NB4 (cell line): ENCODE results near the gene TANC2.
A peak's percentile ranks its signal among the peaks of the same experiment; 100 is the strongest.

ENCODE experiments used
- DNase-seq: peaks from one replicate; pipeline ENCODE4 v3.0.0; 2010; ENCODE audit warnings: low read depth
- H3K4me3 ChIP-seq: one replicate; pipeline ENCODE4 v1.5.1; 2011; ENCODE audit warnings: mild to moderate bottlenecking, low read depth, low read length, moderate library complexity
- CTCF ChIP-seq: IDR thresholded peaks from one replicate; pipeline ENCODE4 v1.5.1; 2012; ENCODE audit warnings: low read depth, low read length
- MAX ChIP-seq: IDR thresholded peaks from 2 replicates; pipeline ENCODE4 v1.6.1; 2011; ENCODE audit warnings: low read depth, low read length
- MYC ChIP-seq: IDR thresholded peaks from 2 replicates; pipeline ENCODE4 v1.6.1; 2011; ENCODE audit warnings: low read depth, low read length
- POLR2A ChIP-seq: IDR thresholded peaks from 2 replicates; pipeline ENCODE4 v1.6.1; 2011; ENCODE audit warnings: mild to moderate bottlenecking; ENCODE audit not compliant: insufficient read length; ENCODE audit errors: extremely low read depth

The TANC2 gene

GRCh38 chr17:62925267-62925836, 40.7 kb upstream of the TANC2 start:
- DNase-seq: no peak
- TF ChIP-seq MAX (no peak), POLR2A (no peak), MYC (no peak), CTCF (no peak)
- H3K4me3 ChIP-seq: no peak overlapping the region

GRCh38 chr17:62927083-62927482, 39.0 kb upstream of the TANC2 start:
- no peak for DNase-seq
- TF ChIP-seq MYC (no peak), CTCF (no peak), MAX (no peak), POLR2A (no peak)
- H3K4me3 ChIP-seq: no peak overlapping the region

- H3K4me3 ChIP-seq: no peak overlapping the region
- no peak for DNase-seq
- no peak for TF ChIP-seq POLR2A
- no peak for TF ChIP-seq CTCF
- TF ChIP-seq MAX: no peak
- TF ChIP-seq MYC: no peak
These were observed 36.7 kb upstream of the TANC2 start for GRCh38 chr17:62929320-62929719.

- H3K4me3 ChIP-seq: no peak overlapping the region
- no peak for TF ChIP-seq CTCF
- no peak for DNase-seq
These were observed 34.9 kb upstream of the TANC2 start for GRCh38 chr17:62931101-62931500.

- no peak overlapping the region for H3K4me3 ChIP-seq
- DNase-seq: peak; percentile 20
- TF ChIP-seq CTCF (no peak), MYC (no peak), POLR2A (no peak), MAX (no peak)
These were observed 32.3 kb upstream of the TANC2 start for GRCh38 chr17:62933501-62934385.
